EL (cell line): ENCODE data around the gene ANKRD31.
"Not testable (repeated sequence)": the region's sequence is repeated elsewhere in the genome, so short reads cannot be mapped to it uniquely, and the experiment has no call there.

Source experiments
- DNase-seq: peaks from one replicate; pipeline ENCODE4 v3.0.0-alpha.2; 2016

ANKRD31 gene, protein sequence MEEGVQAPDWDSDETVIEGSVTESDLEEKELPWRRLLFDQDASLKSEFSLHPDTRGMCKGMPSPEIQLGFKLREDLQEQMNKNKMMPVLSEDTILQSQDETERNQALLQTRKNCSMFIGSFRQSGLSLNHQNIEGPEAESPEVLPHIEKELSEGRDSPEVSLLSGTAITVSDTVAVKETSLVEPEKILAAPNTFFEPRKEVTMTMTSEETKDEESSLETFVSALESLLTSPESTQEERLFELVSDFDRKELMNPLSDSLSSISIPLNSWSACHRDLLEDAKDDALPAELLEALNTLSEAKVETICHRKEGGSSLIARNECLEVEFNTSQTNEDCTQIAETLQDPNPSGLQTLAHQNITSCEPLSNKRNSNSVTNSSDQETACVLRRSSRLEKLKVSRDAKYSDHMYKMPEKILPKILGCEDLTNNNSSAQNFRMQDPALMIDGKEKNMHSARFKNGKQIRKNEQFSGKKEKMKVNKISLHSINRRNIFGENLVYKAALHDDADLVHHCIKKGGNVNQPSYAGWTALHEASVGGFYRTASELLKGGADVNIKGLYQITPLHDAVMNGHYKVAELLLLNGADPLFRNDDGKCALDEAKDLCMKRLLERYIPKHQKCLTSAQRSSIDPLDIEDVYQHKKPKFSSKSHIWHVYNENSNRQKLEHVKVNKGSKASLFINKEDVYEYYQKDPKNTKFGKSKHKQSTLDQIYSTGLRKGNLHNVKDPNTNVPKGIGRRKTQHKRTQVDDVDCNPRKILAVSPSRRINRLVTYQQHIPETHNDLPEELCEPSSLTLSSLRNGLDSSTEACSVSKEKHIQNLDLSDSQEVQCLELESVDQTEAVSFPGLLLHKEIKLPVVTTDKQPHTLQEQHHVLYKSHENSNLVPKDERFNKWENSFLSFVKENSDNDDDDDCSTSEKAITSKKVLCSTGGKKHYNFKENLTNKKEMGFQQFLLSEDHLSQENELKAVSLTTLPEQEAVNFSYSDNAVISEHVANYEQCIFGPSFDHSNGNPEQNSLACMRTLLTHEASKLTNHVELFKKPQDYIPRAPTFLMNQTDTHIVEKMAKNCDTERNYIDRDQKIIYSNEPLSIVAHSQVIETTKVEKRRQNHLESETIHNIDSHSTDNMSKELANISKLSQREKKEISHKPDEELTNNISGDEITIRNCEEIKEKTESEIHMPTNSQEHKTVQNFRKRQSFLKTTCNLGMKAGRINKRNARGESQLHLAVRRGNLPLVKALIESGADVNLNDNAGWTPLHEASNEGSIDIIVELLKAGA (N-terminal part only)

DNA sequence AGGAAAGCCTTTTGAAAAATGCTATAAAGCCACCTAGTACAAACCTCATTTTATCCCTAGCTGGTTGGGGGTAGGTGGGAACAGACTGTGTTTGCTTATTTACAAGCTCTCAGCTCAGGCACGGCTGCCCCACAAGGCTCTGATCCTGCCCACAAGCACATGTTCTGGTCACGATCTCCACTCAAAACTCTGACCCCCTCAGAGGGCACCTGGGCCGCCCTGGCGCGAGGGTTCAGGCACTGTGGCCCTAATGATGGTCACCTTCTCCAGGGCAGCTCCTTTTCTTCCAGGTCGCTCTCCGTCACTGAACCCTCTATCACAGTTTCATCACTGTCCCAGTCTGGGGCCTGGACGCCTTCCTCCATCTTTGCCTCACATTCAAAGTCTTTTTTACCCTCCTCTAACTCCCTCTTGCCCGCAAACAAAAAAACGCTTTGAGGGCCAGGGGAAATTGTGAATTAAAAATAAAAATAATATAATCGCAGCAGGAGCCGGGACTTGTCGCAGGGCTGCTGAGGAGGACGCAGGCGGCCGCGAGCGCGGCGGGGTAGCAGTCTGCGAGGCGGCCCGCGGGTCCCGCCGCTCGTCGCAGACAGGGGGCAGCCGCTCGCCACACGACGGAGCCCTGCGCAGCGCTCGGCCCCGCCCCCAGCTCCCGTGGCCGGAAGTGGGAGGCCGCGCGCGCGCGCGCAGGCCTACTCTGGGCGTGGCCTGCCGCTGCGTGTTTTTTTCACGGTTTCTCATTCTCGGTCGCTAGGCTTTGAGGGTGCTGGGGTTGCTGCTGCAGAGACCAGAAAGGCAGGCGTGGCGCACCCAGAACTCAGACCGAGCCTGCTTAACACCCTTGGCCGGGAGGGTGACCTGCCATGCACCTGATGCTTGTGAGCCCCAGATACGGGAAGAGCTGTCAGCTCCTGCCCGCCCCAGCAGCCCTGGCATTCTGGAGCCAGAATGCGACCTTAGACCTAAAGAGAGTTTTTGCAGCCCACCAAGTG, at the start of gene ANKRD31:
Gene ANKRD31 (minus strand): TSS at position 557 of the 995 bp plus-strand sequence. CDS start 192 bp downstream, at position 365.
- peak; percentile 80 for DNase-seq

DNA sequence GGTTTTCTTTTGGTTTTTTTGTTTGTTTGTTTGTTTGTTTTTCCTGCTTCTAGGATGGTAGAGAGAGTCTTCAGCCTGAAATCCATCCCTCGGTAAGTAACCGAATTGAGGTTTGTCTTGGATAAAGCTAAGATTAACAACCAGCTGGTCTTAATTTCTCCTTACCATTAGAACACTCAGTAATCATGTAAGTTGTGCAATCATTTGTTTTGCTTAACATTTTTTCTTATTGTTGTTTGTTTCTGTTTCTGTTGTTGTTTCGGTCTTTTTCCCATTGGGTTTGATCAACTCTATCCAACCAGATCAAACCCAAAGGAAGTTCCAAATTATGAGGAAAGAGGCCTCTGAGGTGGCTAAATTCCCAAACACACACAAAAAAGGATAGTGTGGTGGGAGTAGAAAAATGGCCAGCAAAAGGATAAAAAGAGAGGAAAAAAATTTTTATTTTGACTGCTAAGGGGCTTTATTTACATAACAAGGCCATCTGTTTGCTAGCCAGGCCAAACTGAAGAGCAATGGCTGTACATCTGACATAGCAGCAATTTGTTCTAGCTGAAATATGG, 49.6 kb upstream of the ANKRD31 start:
- DNase-seq, result no peak

DNA sequence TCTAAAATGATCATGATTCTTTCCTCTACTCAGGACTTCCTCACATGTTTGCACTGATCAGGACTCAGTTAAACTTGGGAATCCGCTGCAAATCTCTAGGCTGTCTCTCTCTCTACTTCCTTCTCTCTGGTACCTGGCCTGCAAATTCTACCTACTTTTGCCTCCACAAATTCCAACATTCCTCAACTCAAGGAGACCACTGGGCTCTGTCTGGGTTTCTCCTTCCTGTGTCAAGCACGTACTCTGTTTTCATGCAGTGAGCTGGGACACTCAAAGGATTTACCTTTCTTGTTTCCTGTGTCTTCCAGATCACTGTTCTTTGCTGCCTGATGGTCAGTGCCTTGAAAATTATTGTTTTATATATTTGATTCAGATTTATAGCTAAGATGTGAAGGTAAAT, 45.9 kb upstream of the ANKRD31 start:
- DNase-seq, result no peak

- peak; percentile 31 for DNase-seq
Measured at GRCh38 chr5:75281716-75282465, 45.2 kb upstream of the ANKRD31 start.

- DNase-seq, result no peak
Measured at GRCh38 chr5:75279321-75279720, 42.6 kb upstream of the ANKRD31 start.

DNA sequence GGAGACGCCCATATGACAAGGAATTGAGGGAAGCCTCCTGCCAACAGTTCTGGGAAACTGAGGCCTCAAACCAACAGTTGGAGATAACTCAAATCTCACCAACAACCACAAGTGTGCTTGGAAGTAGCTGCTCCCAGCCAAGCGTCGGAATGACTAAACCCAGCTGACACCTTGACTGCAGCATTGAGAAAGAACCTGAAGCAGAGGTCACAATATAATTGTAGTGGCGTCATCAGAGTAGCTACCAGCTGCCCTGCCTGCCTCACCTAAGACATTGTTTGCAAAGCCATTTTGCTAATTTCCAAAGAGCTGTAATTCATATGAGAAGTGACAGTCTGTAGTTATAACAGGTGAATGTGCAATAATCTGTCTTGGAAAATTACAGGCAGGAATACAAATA, 40.8 kb upstream of the ANKRD31 start:
- DNase-seq, result no peak

DNA sequence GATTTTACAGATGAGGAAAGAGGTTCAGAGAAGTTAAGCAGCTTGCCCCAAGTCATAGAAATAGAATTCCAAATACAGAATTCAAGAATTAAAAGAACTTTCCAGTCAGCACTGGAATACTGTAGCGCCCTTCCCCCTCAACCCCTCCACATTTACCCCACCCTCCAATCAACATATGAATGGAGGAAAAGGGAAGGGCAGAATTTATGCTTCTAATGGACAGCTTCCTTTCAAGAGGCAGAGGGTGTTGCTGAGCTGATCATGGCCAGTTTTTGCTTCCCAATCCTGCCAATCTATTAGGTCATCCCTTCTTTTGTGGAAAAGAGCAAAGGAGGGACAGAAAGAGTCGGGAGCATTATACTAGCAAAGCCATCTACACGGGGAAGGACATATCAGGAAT, 39.1 kb upstream of the ANKRD31 start:
- no peak for DNase-seq

GRCh38 chr5:75275147-75275546, 38.5 kb upstream of the ANKRD31 start:
- no peak for DNase-seq

DNA sequence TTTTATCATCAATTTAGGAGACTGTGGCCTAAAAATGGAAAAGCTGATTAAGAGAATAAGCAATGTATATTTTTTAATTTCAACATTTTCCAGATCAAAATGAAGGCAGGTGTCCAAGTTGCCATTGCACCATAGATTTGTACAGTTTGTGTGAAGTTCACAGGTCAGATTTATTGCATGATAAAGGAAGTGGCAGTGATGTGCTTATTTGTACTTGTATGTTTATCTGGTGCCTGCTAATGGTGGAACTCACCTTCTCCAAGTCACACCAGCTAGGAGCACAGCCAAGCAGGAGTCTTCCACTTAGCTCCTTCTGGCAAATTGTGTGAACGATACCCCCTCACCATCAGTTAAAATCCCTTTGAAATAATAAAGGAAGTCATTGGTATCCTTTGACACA, 37.8 kb upstream of the ANKRD31 start:
- DNase-seq, result no peak

DNA sequence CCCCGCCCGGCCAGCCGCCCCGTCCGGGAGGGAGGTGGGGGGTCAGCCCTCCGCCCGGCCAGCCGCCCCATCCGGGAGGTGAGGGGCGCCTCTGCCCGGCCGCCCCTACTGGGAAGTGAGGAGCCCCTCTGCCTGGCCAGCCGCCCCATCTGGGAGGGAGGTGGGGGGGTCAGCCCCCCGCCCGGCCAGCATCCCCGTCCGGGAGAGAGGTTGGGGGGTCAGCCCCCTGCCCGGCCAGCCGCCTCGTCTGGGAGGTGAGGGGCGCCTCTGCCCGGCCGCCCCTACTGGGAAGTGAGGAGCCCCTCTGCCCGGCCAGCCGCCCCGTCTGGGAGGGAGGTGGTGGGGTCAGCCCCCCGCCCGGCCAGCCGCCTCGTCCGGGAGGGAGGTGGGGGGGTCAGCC, 33.9 kb upstream of the ANKRD31 start:
- DNase-seq, result not testable (repeated sequence)

GRCh38 chr5:75265731-75266130, 29.1 kb upstream of the ANKRD31 start:
- peak; percentile 41 for DNase-seq

GRCh38 chr5:75262271-75262670, 25.6 kb upstream of the ANKRD31 start:
- no peak for DNase-seq

DNA sequence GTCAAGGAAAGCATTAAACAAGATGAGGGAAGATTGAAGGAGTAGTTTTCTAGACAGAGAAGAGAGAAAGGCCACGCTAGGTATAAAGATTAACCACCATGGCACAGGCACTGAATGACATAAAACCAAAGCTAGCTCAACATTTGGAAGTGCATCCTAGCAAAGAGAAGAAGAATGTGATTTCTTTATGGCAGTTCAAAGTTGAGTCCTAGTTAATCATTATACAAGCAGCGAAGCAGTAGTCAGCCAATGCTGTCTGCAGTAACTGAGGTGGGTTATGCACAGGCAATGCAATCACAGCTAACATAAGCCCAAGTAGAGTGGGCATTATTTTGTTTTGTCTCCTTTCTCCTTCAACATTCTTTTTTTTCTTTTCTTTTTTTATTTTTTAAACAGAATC, 24.0 kb upstream of the ANKRD31 start:
- no peak for DNase-seq

- DNase-seq, result not testable (repeated sequence)
Measured at GRCh38 chr5:75250452-75250851, 13.8 kb upstream of the ANKRD31 start.

- no peak for DNase-seq
Measured at GRCh38 chr5:75245023-75245422, 8.3 kb upstream of the ANKRD31 start.

DNA sequence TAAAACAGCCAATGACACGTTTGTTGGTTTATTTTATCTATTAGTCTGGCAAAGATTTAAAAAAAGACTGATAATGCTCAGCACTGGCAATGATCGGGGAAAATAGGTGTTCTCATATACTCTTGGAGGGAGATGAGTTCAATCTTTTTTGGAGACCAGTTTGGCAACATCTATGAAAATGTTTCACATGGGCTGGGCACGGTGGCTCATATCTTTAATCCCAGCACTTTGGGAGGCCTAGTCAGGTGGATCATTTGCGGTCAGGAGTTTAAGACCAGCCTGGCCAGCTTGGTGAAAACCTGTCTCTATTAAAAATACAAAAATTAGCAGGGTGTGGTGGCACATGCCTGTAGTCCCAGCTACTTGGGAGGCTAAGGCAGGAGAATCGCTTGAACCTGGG, 6.8 kb upstream of the ANKRD31 start:
- DNase-seq, result no peak

DNA sequence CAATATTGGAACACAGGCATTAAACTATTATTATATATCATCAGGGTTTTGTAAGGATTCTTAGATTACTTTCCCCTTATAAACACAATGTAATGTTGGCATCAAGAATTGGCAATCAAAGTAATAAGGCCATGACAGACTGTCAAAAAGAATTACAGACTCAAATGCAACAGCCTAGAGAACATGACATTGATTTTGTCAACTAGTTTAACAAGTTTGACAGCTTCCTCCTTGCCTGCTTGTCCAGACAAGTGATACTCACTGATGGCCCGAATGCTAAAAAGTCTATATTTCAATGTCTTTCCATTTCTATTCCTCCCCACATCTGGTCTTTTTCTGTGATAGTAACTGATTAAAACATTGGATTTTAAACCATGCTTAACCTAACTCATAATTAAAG, 6.4 kb upstream of the ANKRD31 start:
- no peak for DNase-seq

- no peak for DNase-seq
Measured at GRCh38 chr5:75242067-75242466, 5.4 kb upstream of the ANKRD31 start.

DNA sequence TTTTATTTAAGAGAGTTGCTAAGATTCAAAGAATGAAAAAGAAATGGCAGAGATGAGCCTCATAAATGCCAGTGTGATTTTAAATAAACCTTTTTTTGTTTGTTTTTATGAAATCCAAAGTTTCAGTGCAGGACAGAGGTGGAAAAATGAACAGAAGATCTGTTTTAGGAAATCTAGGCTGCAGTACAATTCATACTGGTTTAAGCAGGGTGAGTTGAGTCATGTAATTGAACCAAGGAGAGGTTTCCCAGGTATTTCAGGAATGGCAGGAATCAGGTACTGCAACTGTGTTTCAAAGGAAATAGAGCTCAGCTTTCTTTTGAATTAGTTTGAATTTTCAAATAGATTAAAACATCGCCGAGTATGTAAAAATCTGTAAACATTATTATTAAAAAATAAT, 3.0 kb upstream of the ANKRD31 start:
- no peak for DNase-seq

DNA sequence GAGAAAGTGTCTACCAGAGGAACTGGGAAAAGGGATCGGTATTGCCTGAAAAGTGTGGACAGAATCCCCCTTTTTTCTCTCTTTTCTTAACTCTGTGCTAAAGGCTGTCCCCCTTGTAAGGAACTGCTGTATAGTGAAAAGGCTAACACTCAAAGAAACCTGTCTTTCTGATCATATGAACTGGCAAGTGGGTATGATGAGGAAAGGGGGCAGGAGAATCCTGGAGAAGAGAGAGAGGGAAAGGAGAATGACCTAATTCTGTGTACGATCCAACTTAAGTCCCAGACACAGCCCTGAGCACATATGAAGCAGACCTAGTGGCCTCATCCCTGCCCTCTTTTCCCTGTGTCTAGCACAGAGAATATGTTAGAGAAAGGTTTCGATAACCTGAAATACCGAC, 967 bp downstream of the ANKRD31 start:
- DNase-seq, result no peak

- peak; percentile 8 for DNase-seq
Measured at GRCh38 chr5:75234251-75234650, 2.4 kb downstream of the ANKRD31 start.
